WTC11 (cell line): Measurements from ENCODE around the gene ZNF300.

Source experiments
- TF ChIP-seq, protein P1 (sequence below): fragments of 200-600 bp; IDR thresholded peaks from 2 replicates; pipeline ENCODE4 v1.8.0; 2022; ENCODE audit warnings: antibody characterized with exemption
- TF ChIP-seq, protein P2 (sequence below): sonication (generic); formaldehyde crosslinking; IDR thresholded peaks from 2 replicates; pipeline ENCODE4 v1.8.0; 2022; ENCODE audit warnings: mild to moderate bottlenecking, missing genetic modification reagents
- TF ChIP-seq, protein P3 (sequence below): sonication (generic); formaldehyde crosslinking; IDR thresholded peaks from 2 replicates; pipeline ENCODE4 v1.8.0; 2023; ENCODE audit warnings: missing genetic modification reagents

DNA sequence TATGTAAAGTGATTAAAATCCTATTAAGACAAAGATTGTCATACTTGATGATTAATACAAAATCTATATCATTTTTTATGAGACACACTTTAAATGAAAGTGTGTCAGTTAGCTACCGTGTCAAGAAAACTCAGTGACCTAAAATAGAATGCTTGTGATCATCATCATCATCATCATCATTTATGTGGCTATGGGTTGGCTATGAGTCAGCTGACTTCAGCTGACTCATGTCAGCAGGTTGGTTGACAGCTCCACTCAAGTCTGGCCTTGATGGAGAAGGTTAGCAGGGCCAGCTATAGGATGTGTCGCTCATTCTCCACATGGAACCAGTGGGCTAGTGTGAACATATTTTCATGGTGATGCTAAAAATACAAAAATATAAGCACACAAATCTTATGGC lies 43.8 kb upstream of the ZNF300 start:
- TF ChIP-seq, protein P1, sequence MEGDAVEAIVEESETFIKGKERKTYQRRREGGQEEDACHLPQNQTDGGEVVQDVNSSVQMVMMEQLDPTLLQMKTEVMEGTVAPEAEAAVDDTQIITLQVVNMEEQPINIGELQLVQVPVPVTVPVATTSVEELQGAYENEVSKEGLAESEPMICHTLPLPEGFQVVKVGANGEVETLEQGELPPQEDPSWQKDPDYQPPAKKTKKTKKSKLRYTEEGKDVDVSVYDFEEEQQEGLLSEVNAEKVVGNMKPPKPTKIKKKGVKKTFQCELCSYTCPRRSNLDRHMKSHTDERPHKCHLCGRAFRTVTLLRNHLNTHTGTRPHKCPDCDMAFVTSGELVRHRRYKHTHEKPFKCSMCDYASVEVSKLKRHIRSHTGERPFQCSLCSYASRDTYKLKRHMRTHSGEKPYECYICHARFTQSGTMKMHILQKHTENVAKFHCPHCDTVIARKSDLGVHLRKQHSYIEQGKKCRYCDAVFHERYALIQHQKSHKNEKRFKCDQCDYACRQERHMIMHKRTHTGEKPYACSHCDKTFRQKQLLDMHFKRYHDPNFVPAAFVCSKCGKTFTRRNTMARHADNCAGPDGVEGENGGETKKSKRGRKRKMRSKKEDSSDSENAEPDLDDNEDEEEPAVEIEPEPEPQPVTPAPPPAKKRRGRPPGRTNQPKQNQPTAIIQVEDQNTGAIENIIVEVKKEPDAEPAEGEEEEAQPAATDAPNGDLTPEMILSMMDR: no peak
- TF ChIP-seq, protein P2, sequence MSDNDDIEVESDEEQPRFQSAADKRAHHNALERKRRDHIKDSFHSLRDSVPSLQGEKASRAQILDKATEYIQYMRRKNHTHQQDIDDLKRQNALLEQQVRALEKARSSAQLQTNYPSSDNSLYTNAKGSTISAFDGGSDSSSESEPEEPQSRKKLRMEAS (CRISPR knock-in tag): no peak
- TF ChIP-seq, protein P3, sequence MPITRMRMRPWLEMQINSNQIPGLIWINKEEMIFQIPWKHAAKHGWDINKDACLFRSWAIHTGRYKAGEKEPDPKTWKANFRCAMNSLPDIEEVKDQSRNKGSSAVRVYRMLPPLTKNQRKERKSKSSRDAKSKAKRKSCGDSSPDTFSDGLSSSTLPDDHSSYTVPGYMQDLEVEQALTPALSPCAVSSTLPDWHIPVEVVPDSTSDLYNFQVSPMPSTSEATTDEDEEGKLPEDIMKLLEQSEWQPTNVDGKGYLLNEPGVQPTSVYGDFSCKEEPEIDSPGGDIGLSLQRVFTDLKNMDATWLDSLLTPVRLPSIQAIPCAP (CRISPR knock-in tag): no peak
